Esophagus muscularis mucosa (tissue), 4 donors: ENCODE data around the gene DUOXA1.

ENCODE experiments used
- CTCF ChIP-seq, 3 experiments: fragments of 200-600 bp in 2 of 3; fragments of 450-650 bp in 1 of 3; sonication (generic) in 2 of 3; IDR thresholded peaks; one replicate each; pipeline ENCODE4 v1.5.1; 2017 to 2019; ENCODE audit warnings: antibody characterized with exemption in 3 of 3, mild to moderate bottlenecking in 2 of 3, moderate library complexity in 1 of 3
- EP300 ChIP-seq: sonication (generic); formaldehyde crosslinking; IDR thresholded peaks from one replicate; pipeline ENCODE4 v1.6.1; 2017; ENCODE audit warnings: antibody characterized with exemption
- POLR2A ChIP-seq: fragments of 450-650 bp; IDR thresholded peaks from one replicate; pipeline ENCODE4 v1.6.1; 2017; ENCODE audit warnings: antibody characterized with exemption, moderate library complexity, mild to moderate bottlenecking, low read depth

DNA sequence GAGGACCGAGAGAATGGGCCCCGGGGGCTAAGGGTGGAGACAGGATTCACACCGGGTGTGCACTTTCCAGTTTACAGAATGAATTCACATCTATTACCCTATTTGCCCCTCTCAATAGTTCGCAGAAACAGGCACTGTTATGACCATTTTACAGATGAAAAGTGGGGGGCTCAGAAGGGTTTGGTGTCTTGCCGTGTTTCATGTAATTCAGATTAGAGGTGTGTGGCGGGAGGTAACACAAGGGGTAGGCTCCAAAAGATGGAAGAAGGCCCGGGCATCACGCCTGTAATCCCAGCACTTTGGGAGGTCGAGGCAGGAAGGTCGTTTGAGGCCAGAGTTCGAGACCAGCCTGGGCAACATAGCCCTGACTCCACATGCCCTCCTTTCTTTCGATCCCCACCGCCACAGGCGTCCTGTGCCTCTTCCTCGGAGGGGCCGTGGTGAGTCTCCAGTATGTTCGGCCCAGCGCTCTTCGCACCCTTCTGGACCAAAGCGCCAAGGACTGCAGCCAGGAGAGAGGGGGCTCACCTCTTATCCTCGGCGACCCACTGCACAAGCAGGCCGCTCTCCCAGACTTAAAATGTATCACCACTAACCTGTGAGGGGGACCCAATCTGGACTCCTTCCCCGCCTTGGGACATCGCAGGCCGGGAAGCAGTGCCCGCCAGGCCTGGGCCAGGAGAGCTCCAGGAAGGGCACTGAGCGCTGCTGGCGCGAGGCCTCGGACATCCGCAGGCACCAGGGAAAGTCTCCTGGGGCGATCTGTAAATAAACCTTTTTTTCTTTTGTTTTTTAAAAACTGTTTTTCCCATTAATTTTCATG is 12.2 kb downstream of the DUOXA1 start:
- TF ChIP-seq POLR2A (no peak), CTCF (IDR thresholded peaks at IDR 0.05) (no peak), EP300 (no peak)
